SH-SY5Y (cell line): ENCODE results near the gene CHP1.

Experiments used
- GATA2 ChIP-seq: IDR thresholded peaks from 2 replicates; pipeline ENCODE4 v1.6.1; 2011; ENCODE audit warnings: mild to moderate bottlenecking, low read depth, low read length
- GATA3 ChIP-seq: IDR thresholded peaks from 2 replicates; pipeline ENCODE4 v1.6.1; 2011; ENCODE audit warnings: low read depth, mild to moderate bottlenecking, low read length, moderate library complexity

GRCh38 chr15:41278319-41278718 lies 47.3 kb downstream of the CHP1 start:
- TF ChIP-seq GATA2 (no peak), GATA3 (no peak)
